Measurements from ENCODE around the gene D2HGDH.
"Not testable (repeated sequence)": the region's sequence is repeated elsewhere in the genome, so short reads cannot be mapped to it uniquely, and the experiment has no call there.

Gene D2HGDH

GRCh38 chr2:241796610-241797138 is 62.2 kb downstream of the D2HGDH start:
- DNase-seq: no peak

GRCh38 chr2:241797441-241798080 is 63.1 kb downstream of the D2HGDH start:
- no peak for DNase-seq

- no peak for DNase-seq
Observed at GRCh38 chr2:241798081-241798630, 63.7 kb downstream of the D2HGDH start.

GRCh38 chr2:241798631-241799521 is 64.4 kb downstream of the D2HGDH start:
- no peak for DNase-seq

GRCh38 chr2:241799522-241800197 is 65.2 kb downstream of the D2HGDH start:
- no peak for DNase-seq

- not testable (repeated sequence) for DNase-seq
Observed at GRCh38 chr2:241800198-241800903, 65.9 kb downstream of the D2HGDH start.

GRCh38 chr2:241801611-241802420 is 67.4 kb downstream of the D2HGDH start:
- no peak for DNase-seq

- DNase-seq: no peak
Observed at GRCh38 chr2:241802421-241803318, 68.2 kb downstream of the D2HGDH start.

- DNase-seq: peak; percentile 53
Observed at GRCh38 chr2:241803387-241804325, 69.2 kb downstream of the D2HGDH start.

- DNase-seq: peak; percentile 33
Observed at GRCh38 chr2:241804326-241805229, 70.1 kb downstream of the D2HGDH start.

- DNase-seq: not testable (repeated sequence)
Observed at GRCh38 chr2:241806217-241806616, 71.8 kb downstream of the D2HGDH start.

GRCh38 chr2:241808051-241808720 is 73.8 kb downstream of the D2HGDH start:
- DNase-seq: no peak

GRCh38 chr2:241808721-241809382 is 74.4 kb downstream of the D2HGDH start, which contains the start of gene NEU4:
TSS of gene NEU4 (plus strand) at chr2:241809193. CDS start at chr2:241814485, 5,292 bp downstream.
- DNase-seq: no peak

- no peak for DNase-seq
Observed at GRCh38 chr2:241809383-241810306, 75.2 kb downstream of the D2HGDH start.

Measured in activated CD4-positive, alpha-beta T cell treated with anti-CD3 and anti-CD28 coated beads, Interleukin-2, Interleukin-6, amounts not matched to agents 100 ng/mL and 50 ng/mL, durations not matched to agents 16 hours and 8 hours (primary cell).